ENCODE results near the gene EPGN. TPM values are rescaled to one million over a fixed set of nuclear protein-coding genes. Genes with fewer than 3 reads are reported as not detected.

EPGN gene
- total and polyA plus RNA-seq, 2 donors (not counting 3 experiments of a cell fraction or from before 2014, with no cell fraction given): 1.2 TPM; not detected in 1

GRCh38 chr4:74284053-74284452 lies 24.2 kb upstream of the EPGN start:
- no peak for FAIRE-seq
- BruUV-seq (replicated peaks): no TSS peak
- CTCF ChIA-PET: interaction anchor here (1.1 to 1.3 kb wide), 2 partner anchors 15 to 56 kb away, joined by 3 to 5 read pairs; no protein-coding TSS in a partner anchor

DNA sequence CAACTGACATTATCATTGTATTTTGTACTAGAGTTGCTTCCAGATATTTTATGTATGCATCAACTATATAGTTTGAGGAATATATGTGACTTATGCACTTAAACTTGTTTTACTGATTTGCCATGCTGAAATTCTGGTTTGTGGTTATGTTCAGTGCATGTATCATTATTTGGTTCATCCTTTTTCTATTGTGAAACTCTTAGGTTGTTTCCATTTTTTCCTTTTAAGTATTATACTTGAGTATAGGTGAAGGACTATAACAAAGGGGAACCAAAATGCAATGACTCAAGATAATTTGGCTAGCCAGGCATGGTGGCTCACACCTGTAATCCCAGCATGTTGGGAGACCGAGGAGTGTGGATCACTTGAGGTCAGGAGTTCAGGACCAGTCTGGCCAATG lies 21.1 kb upstream of the EPGN start:
- Histone ChIP-seq H3K9ac (replicated peaks; ENCODE audit: extremely low read depth, insufficient read depth, low read length) (no peak overlapping the region), H3K9me3 (replicated peaks; ENCODE audit: control insufficient read depth, insufficient read depth, low read length) (no peaks in the 10 kb centered on the region), H3K9me1 (replicated peaks; ENCODE audit: control insufficient read depth, extremely low read depth, insufficient read depth, low read length) (no peaks in the 10 kb centered on the region), H3K79me2 (ENCODE audit: control insufficient read depth, insufficient read depth, low read length) (no peaks in the 10 kb centered on the region), H3K27me3 (ENCODE audit: control insufficient read depth in 2 of 2, insufficient read depth in 2 of 2, low read length in 2 of 2) (no peaks in the 10 kb centered on the region), H4K20me1 (replicated peaks; ENCODE audit: control insufficient read depth, extremely low read depth, insufficient read depth, low read length) (no peaks in the 10 kb centered on the region), H3K4me3 (replicated peaks in 1 of 3; ENCODE audit: insufficient read depth in 1 of 3, low read depth in 1 of 3, low read length in 3 of 3) (no peak overlapping the region), H3K27ac (ENCODE audit: insufficient read depth, low read depth, low read length) (no peak overlapping the region), H3K36me3 (ENCODE audit: control insufficient read depth in 2 of 2, extremely low read depth in 1 of 2, insufficient read depth in 2 of 2, low read length in 2 of 2) (no peaks in the 10 kb centered on the region), H2AFZ (ENCODE audit: low read depth, low read length) (no peak overlapping the region), H3K4me1 (ENCODE audit: control insufficient read depth, extremely low read depth, insufficient read depth, low read length) (no peaks in the 10 kb centered on the region), H3K4me2 (ENCODE audit: insufficient read depth, low read length) (no peak overlapping the region)
- BruUV-seq (replicated peaks): no TSS peak
- POLR2A ChIA-PET: no interaction called here
- dilution Hi-C loops (cut with MboI; ENCODE audit: extremely low pct_ligation_motif_present, low sequenced_read_pairs) (no loop called here), intact Hi-C loops (cut with micrococcal nuclease) (no loop called here)
- TF ChIP-seq, protein P1, sequence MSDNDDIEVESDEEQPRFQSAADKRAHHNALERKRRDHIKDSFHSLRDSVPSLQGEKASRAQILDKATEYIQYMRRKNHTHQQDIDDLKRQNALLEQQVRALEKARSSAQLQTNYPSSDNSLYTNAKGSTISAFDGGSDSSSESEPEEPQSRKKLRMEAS (IDR thresholded peaks at IDR 0.05; ENCODE audit: insufficient read depth, insufficient read length): no peak
- TF ChIP-seq CTCF (IDR thresholded peaks at IDR 0.05; ENCODE audit: extremely low read depth in 1 of 2, insufficient read depth in 1 of 2, low read depth in 1 of 2, low read length in 2 of 2) (no peak), POLR2AphosphoS5 (IDR thresholded peaks at IDR 0.05; ENCODE audit: insufficient read depth, low read depth, low read length) (no peak), POLR2A (IDR thresholded peaks at IDR 0.05; ENCODE audit: low read depth, low read length) (no peak), EZH2 (IDR thresholded peaks at IDR 0.05; ENCODE audit: borderline replicate concordance, low read depth, low read length, severe bottlenecking) (no peak)
- FAIRE-seq (no peak), DNase-seq (ENCODE audit: low read depth, low spot score) (no peak)
- CTCF ChIA-PET: interaction anchor here (0.9 to 1.3 kb wide), 3 partner anchors 16 to 59 kb away, joined by 3 to 5 read pairs (median 5); no protein-coding TSS in a partner anchor

More at GRCh38 chr4:74284053-74284452, 24.2 kb upstream of the EPGN start:
- no peak overlapping the region for H3K4me2 ChIP-seq (ENCODE audit: insufficient read depth, low read length)
- DNase-seq (ENCODE audit: low read depth, low spot score): no peak
- H3K79me2 ChIP-seq (ENCODE audit: control insufficient read depth, insufficient read depth, low read length): no peaks in the 10 kb centered on the region
- no peak overlapping the region for H2AFZ ChIP-seq (ENCODE audit: low read depth, low read length)
- intact Hi-C loops (cut with micrococcal nuclease): no loop called here
- H3K9me3 ChIP-seq (replicated peaks; ENCODE audit: control insufficient read depth, insufficient read depth, low read length): no peaks in the 10 kb centered on the region
- dilution Hi-C loops (cut with MboI; ENCODE audit: extremely low pct_ligation_motif_present, low sequenced_read_pairs): no loop called here
- H3K36me3 ChIP-seq (ENCODE audit: control insufficient read depth in 2 of 2, extremely low read depth in 1 of 2, insufficient read depth in 2 of 2, low read length in 2 of 2): no peaks in the 10 kb centered on the region
- no peaks in the 10 kb centered on the region for H4K20me1 ChIP-seq (replicated peaks; ENCODE audit: control insufficient read depth, extremely low read depth, insufficient read depth, low read length)
- no peak overlapping the region for H3K27ac ChIP-seq (ENCODE audit: insufficient read depth, low read depth, low read length)
- POLR2A ChIA-PET: no interaction called here
- H3K27me3 ChIP-seq (ENCODE audit: control insufficient read depth in 2 of 2, insufficient read depth in 2 of 2, low read length in 2 of 2): no peaks in the 10 kb centered on the region
- TF ChIP-seq CTCF (IDR thresholded peaks at IDR 0.05; ENCODE audit: extremely low read depth in 1 of 2, insufficient read depth in 1 of 2, low read depth in 1 of 2, low read length in 2 of 2): no peak
- H3K9me1 ChIP-seq (replicated peaks; ENCODE audit: control insufficient read depth, extremely low read depth, insufficient read depth, low read length): no peaks in the 10 kb centered on the region
- H3K4me3 ChIP-seq (replicated peaks in 1 of 3; ENCODE audit: insufficient read depth in 1 of 3, low read depth in 1 of 3, low read length in 3 of 3): no peak overlapping the region
- no peaks in the 10 kb centered on the region for H3K4me1 ChIP-seq (ENCODE audit: control insufficient read depth, extremely low read depth, insufficient read depth, low read length)
- H3K9ac ChIP-seq (replicated peaks; ENCODE audit: extremely low read depth, insufficient read depth, low read length): no peak overlapping the region
